Heart left ventricle (tissue), 16 donors: ENCODE results near the gene TBC1D10B. TPM values are rescaled to one million over a fixed set of nuclear protein-coding genes. Genes with fewer than 3 reads are reported as not detected.

ENCODE experiments used
- ATAC-seq, 4 donors: fragments of 200-7000 bp; cut with Tn5 transposase; one replicate each; pipeline ENCODE4 v1.9.1; 2020 to 2022; ENCODE audit warnings: moderate library complexity in 4 of 4, mild to moderate bottlenecking in 3 of 4, moderate number of reproducible peaks in 1 of 4
- DNase-seq, 5 donors: peaks; one replicate each; pipeline ENCODE4 v3.0.0-alpha.2; 2020
- H3K27ac ChIP-seq, 12 donors: fragments of 200-600 bp; sonication (generic) in 4 of 12; one replicate each; pipeline versions ENCODE4 v1.5.0 to v1.8.0; 2016 to 2022; ENCODE audit warnings: mild to moderate bottlenecking in 2 of 12
- H3K27me3 ChIP-seq, 9 donors: fragments of 200-600 bp; sonication (generic) in 2 of 9; one replicate each; pipeline versions ENCODE4 v1.5.1 to v1.8.0; 2016 to 2022; ENCODE audit warnings: mild to moderate bottlenecking in 3 of 9
- H3K36me3 ChIP-seq, 9 donors: fragments of 200-600 bp; sonication (generic) in 2 of 9; one replicate each; pipeline versions ENCODE4 v1.5.0 to v1.8.0; 2018 to 2022; ENCODE audit warnings: mild to moderate bottlenecking in 2 of 9
- H3K4me1 ChIP-seq, 12 donors: fragments of 200-600 bp; sonication (generic) in 4 of 12; one replicate each; pipeline versions ENCODE4 v1.5.0 to v1.8.0; 2016 to 2022; ENCODE audit warnings: mild to moderate bottlenecking in 3 of 12
- H3K4me3 ChIP-seq, 12 donors: fragments of 200-600 bp; sonication (generic) in 4 of 12; one replicate each; pipeline versions ENCODE4 v1.5.0 to v1.8.0; 2017 to 2022; ENCODE audit warnings: mild to moderate bottlenecking in 9 of 12, moderate library complexity in 4 of 12
- H3K9me3 ChIP-seq, 12 donors: fragments of 200-600 bp; sonication (generic) in 4 of 12; one replicate each; pipeline versions ENCODE4 v1.5.0 to v1.8.0; 2016 to 2022; ENCODE audit warnings: mild to moderate bottlenecking in 1 of 12
- POLR2A ChIP-seq, 2 donors: fragments of 450-650 bp; IDR thresholded peaks; one replicate each; pipeline ENCODE4 v1.6.1; 2017; ENCODE audit warnings: antibody characterized with exemption in 2 of 2, mild to moderate bottlenecking in 2 of 2, moderate library complexity in 2 of 2
- WGBS, 4 donors: extraction: QIAGEN DNeasy Blood & Tissue Kit in 2 of 4; methylation state at CpG; one replicate each; pipeline versions ENCODE4 v1.1.5 to v1.1.7; 2013 to 2018; 5-methylcytosine and 5-hydroxymethylcytosine counted together
- intact Hi-C, 10 donors: fragments of 100-400 bp; cut with DNase I; formaldehyde crosslinking; loops; one replicate each; pipeline versions ENCODE4 v1.11.1 to v1.14.2; 2022
- polyA plus RNA-seq, 2 donors: library from polyadenylated mRNA; stranded (reverse); fragments of 200-250 nt; gene quantifications; one replicate each; pipeline ENCODE4 v1.2.3, GENCODE V29; 2013
- total RNA-seq, 9 donors: library from RNA; depleted of rRNA in 2 of 9; stranded (reverse); fragments of >200 nt in 2 of 9; fragmentation: NEBNext Ultra II Directional in 3 of 9; extraction: Animal tissue kit (Norgen Biotek cat#: 25700) in 3 of 9; gene quantifications; one replicate each; pipeline versions ENCODE4 v1.1.0 to v1.2.4, GENCODE V29; 2016 to 2023
- TF ChIP-seq, protein P1 (sequence below), 12 donors: fragments of 200-600 bp; sonication (generic) in 4 of 12; IDR thresholded peaks; one replicate each; pipeline versions ENCODE4 v1.5.0 to v1.8.0; 2018 to 2022; ENCODE audit warnings: antibody characterized with exemption in 12 of 12, mild to moderate bottlenecking in 5 of 12
- donor health status: ischemic (EF 13 %, LVEDD 7.1; RV severe dilation, severe dysfunction).
- donor health status: healthy with polysubstance abuse.
- donor health status: DM: no; HTN: yes; CAD: no.
- donor health status: DM: no; HTN: no; CAD: no.
- donor health status: ischemic (EF 25% LVEDD 6.9; RV normal size, moderate dysfunction).
- donor health status: ischemic (EF 25% LVEDD 5.7; RV mildly dilated, moderate dysfunction).
- donor health status: healthy.
- donor health status: DM: yes; HTN: yes; CAD: no.
- donor health status: ischemic (EF 35%, LVEDD 5.7; RV mildly dilated, moderate dysfunction).
- donor health status: nonischemic (EF 11% LVEDD 7.7; RV severe dilation, severe dysfunction).
- donor health status: DM: yes; HTN: yes; CAD: no.
- donor health status: PGD.
- donor health status: ischemic (EF 29% LVEDD 5.4; RV normal size, mild dysfunction).
- donor health status: nonischemic (EF 23%, LVEDD 6.1; RV moderate dilation, normal function).

Gene TBC1D10B
- total and polyA plus RNA-seq, 11 donors, result 16.9 to 40.0 (median 24.2) TPM

GRCh38 chr16:30359871-30360170, 10.5 kb downstream of the TBC1D10B start:
- H3K27ac ChIP-seq, result no peak overlapping the region
- H3K36me3 ChIP-seq, result peaks cover 0 to 82% (median 63%) of the 10 kb centered on the region in 9 donors
- intact Hi-C loops, result loop anchor here in 3 of 10 donors (5.0 to 10.0 kb wide), 3 partner anchors 37 to 265 kb away; partner anchors contain the start of genes TBX6 (in 1 of the 3), YPEL3 (in 1 of the 3) and ZNF48 (in 1 of the 3)

GRCh38 chr16:30358990-30359870, 11.1 kb downstream of the TBC1D10B start:
- Histone ChIP-seq H3K4me1 (peaks cover 5 to 21% (median 15%) of the 10 kb centered on the region in 12 donors), H3K27ac (no peak overlapping the region), H3K9me3 (no peaks in the 10 kb centered on the region), H3K36me3 (peaks cover 0 to 76% (median 57%) of the 10 kb centered on the region in 9 donors), H3K4me3 (no peak overlapping the region), H3K27me3 (no peaks in the 10 kb centered on the region)
- TF ChIP-seq, protein P1, sequence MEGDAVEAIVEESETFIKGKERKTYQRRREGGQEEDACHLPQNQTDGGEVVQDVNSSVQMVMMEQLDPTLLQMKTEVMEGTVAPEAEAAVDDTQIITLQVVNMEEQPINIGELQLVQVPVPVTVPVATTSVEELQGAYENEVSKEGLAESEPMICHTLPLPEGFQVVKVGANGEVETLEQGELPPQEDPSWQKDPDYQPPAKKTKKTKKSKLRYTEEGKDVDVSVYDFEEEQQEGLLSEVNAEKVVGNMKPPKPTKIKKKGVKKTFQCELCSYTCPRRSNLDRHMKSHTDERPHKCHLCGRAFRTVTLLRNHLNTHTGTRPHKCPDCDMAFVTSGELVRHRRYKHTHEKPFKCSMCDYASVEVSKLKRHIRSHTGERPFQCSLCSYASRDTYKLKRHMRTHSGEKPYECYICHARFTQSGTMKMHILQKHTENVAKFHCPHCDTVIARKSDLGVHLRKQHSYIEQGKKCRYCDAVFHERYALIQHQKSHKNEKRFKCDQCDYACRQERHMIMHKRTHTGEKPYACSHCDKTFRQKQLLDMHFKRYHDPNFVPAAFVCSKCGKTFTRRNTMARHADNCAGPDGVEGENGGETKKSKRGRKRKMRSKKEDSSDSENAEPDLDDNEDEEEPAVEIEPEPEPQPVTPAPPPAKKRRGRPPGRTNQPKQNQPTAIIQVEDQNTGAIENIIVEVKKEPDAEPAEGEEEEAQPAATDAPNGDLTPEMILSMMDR (IDR thresholded peaks at IDR 0.05), result no peak
- ATAC-seq, result no peak
- DNase-seq, result no peak
- intact Hi-C loops, result loop anchor here in 3 of 10 donors (5.0 to 10.0 kb wide), 3 partner anchors 38 to 264 kb away; partner anchors contain the start of genes TBX6 (in 1 of the 3), YPEL3 (in 1 of the 3) and ZNF48 (in 1 of the 3)
- WGBS, 4 donors, result 88 to 95% (median 90%) methylated on average over 17 to 28 of the region's 28 CpGs

More at GRCh38 chr16:30359871-30360170, 10.5 kb downstream of the TBC1D10B start:
- DNase-seq, result no peak
- Histone ChIP-seq H3K4me3 (no peak overlapping the region), H3K9me3 (no peaks in the 10 kb centered on the region), H3K4me1 (peaks cover 5 to 20% (median 14%) of the 10 kb centered on the region in 12 donors), H3K27me3 (no peaks in the 10 kb centered on the region)
- TF ChIP-seq, protein P1 (IDR thresholded peaks at IDR 0.05), result no peak
- 79 to 85% (median 82%) methylated on average over 5 to 6 of the region's 6 CpGs for WGBS, 4 donors
- ATAC-seq, result no peak

DNA sequence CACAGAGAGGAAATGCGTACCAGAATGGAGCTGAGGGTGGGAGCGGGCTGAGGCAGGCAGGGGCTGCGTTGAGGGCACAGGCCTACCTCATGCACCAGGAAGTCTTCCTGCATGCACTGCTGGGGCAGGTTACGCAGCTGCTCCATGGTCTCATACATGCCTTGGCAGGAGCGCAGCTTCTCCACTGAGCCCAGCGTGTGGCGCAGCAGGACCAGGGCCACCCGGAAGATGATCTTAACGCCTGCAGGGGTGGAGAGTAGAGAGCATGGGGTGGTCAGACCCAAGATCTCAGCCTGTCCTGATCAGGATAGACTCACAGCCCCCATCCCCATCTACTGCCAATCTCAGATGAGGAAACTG, 11.7 kb downstream of the TBC1D10B start:
- DNase-seq, result no peak
- WGBS, 4 donors, result 90 to 93% (median 92%) methylated on average over 9 of the region's 9 CpGs
- peaks cover 5 to 28% (median 20%) of the 10 kb centered on the region in 12 donors for H3K4me1 ChIP-seq
- peaks cover 0 to 72% (median 56%) of the 10 kb centered on the region in 9 donors for H3K36me3 ChIP-seq
- no peaks in the 10 kb centered on the region for H3K9me3 ChIP-seq
- H3K4me3 ChIP-seq, result no peak overlapping the region
- TF ChIP-seq, protein P1 (IDR thresholded peaks at IDR 0.05), result no peak
- no peak for TF ChIP-seq POLR2A (IDR thresholded peaks at IDR 0.05)
- no peak overlapping the region for H3K27ac ChIP-seq
- no peak for ATAC-seq
- H3K27me3 ChIP-seq, result no peaks in the 10 kb centered on the region
- intact Hi-C loops, result loop anchor here in 3 of 10 donors (5.0 to 10.0 kb wide), 3 partner anchors 39 to 264 kb away; partner anchors contain the start of genes TBX6 (in 1 of the 3), YPEL3 (in 1 of the 3) and ZNF48 (in 1 of the 3)
